Measurements from ENCODE around the gene SLC6A3.

The SLC6A3 gene

GRCh38 chr5:1344975-1345838 is 100.0 kb downstream of the SLC6A3 start, which contains the start of gene CLPTM1L:
Gene CLPTM1L, minus strand, starts transcription at chr5:1345099. Its CDS starts 258 bp downstream, at chr5:1344841.
- DNase-seq: peak; percentile 88

DNA sequence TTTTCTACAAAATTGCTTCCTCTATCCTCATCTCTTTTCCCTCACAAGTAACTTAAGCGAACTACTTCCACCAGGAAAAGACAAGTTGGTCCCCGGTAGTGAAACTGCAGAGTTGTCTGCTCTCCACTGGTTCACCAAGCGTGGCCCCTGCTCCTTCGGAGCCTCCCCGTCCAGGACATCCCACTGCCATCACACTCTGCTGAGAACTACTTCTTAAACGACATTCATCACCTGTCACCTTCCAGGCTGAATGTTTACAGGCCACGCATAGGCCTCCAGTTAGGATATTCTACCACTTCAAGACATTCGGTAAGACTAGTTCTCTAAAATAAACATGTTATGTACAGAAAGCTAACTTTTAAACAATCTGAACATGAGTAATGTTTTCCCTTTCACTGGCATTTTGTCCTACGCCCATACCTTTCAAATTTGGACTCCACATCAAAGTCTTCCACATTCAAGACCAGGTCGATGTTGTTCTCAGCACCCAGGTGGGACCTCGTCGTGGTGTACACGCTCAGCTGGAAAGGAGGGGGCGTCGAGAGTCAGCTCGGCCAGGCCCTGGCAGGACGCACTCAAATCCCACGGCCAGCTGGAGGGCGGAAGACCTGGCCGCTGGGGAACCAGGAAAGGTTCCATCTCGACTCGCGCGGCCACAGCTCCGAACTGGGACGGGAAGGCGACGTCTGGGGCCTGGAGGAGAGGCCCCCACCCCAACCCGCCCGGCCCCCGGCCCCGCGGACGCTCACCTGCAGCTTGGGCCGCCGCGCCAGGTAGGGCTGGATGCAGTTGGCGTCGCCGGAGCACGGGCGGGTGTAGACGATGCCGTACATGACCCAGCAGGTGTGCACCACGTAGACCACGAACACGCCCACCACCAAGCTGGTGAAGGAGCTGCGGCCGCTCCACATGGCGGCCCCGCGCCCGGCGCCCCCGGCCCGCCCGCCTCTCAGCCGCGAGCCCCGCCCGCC is 101.0 kb downstream of the SLC6A3 start:
- peak; percentile 25 for DNase-seq

GRCh38 chr5:1343315-1343751 is 101.9 kb downstream of the SLC6A3 start:
- no peak for DNase-seq
